ENCODE data around the gene PHOX2B.

GRCh38 chr4:41714364-41715000, 34.0 kb downstream of the PHOX2B start:
- TF ChIP-seq, protein P1, sequence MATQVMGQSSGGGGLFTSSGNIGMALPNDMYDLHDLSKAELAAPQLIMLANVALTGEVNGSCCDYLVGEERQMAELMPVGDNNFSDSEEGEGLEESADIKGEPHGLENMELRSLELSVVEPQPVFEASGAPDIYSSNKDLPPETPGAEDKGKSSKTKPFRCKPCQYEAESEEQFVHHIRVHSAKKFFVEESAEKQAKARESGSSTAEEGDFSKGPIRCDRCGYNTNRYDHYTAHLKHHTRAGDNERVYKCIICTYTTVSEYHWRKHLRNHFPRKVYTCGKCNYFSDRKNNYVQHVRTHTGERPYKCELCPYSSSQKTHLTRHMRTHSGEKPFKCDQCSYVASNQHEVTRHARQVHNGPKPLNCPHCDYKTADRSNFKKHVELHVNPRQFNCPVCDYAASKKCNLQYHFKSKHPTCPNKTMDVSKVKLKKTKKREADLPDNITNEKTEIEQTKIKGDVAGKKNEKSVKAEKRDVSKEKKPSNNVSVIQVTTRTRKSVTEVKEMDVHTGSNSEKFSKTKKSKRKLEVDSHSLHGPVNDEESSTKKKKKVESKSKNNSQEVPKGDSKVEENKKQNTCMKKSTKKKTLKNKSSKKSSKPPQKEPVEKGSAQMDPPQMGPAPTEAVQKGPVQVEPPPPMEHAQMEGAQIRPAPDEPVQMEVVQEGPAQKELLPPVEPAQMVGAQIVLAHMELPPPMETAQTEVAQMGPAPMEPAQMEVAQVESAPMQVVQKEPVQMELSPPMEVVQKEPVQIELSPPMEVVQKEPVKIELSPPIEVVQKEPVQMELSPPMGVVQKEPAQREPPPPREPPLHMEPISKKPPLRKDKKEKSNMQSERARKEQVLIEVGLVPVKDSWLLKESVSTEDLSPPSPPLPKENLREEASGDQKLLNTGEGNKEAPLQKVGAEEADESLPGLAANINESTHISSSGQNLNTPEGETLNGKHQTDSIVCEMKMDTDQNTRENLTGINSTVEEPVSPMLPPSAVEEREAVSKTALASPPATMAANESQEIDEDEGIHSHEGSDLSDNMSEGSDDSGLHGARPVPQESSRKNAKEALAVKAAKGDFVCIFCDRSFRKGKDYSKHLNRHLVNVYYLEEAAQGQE (IDR thresholded peaks at IDR 0.05; ENCODE audit: low read depth), result no peak
- TF ChIP-seq, protein P2, sequence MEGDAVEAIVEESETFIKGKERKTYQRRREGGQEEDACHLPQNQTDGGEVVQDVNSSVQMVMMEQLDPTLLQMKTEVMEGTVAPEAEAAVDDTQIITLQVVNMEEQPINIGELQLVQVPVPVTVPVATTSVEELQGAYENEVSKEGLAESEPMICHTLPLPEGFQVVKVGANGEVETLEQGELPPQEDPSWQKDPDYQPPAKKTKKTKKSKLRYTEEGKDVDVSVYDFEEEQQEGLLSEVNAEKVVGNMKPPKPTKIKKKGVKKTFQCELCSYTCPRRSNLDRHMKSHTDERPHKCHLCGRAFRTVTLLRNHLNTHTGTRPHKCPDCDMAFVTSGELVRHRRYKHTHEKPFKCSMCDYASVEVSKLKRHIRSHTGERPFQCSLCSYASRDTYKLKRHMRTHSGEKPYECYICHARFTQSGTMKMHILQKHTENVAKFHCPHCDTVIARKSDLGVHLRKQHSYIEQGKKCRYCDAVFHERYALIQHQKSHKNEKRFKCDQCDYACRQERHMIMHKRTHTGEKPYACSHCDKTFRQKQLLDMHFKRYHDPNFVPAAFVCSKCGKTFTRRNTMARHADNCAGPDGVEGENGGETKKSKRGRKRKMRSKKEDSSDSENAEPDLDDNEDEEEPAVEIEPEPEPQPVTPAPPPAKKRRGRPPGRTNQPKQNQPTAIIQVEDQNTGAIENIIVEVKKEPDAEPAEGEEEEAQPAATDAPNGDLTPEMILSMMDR (IDR thresholded peaks at IDR 0.05 in 2 of 3, conservative IDR thresholded peaks at IDR 0.05 in 1 of 3; ENCODE audit: borderline replicate concordance in 1 of 3, insufficient read depth in 1 of 3, low read depth in 2 of 3, low read length in 2 of 3), result no peak
- TF ChIP-seq POLR2A (IDR thresholded peaks at IDR 0.05; ENCODE audit: borderline replicate concordance, extremely low read depth, insufficient read depth, insufficient read length), result no peak
- no peak for TF ChIP-seq MAX (IDR thresholded peaks at IDR 0.05)
- no peak for TF ChIP-seq ELF1 (IDR thresholded peaks at IDR 0.05; ENCODE audit: borderline replicate concordance, low read depth)

Data from HCT116 (cell line).